Stomach (tissue), 9 donors: Measurements from ENCODE around the gene MICB. TPM values are rescaled to one million over a fixed set of nuclear protein-coding genes. Genes with fewer than 3 reads are reported as not detected.
"Not testable (repeated sequence)": the region's sequence is repeated elsewhere in the genome, so short reads cannot be mapped to it uniquely, and the experiment has no call there.

Experiments used
- DNase-seq, 2 donors: peaks; one replicate each; pipeline versions ENCODE4 v3.0.0 to v3.0.0-alpha.2; 2013 to 2019
- H3K27ac ChIP-seq, 5 donors: fragments of 200-600 bp in 4 of 5; sonication (generic) in 4 of 5; one replicate each; pipeline ENCODE4 v1.5.1; 2013 to 2019; ENCODE audit warnings: mild to moderate bottlenecking in 1 of 5, moderate library complexity in 1 of 5
- H3K27me3 ChIP-seq, 3 donors: fragments of 200-600 bp; sonication (generic); one replicate each; pipeline ENCODE4 v1.5.1; 2017 to 2019; ENCODE audit warnings: mixed run types in 1 of 3
- H3K36me3 ChIP-seq, 4 donors: fragments of 200-600 bp; sonication (generic); 1 replicate in 3 of 4; 2 replicates in 1 of 4; pipeline ENCODE4 v1.5.1; 2016 to 2019
- H3K4me1 ChIP-seq, 4 donors: fragments of 200-600 bp; sonication (generic); one replicate each; pipeline ENCODE4 v1.5.1; 2016 to 2019
- H3K4me3 ChIP-seq, 4 donors: fragments of 200-600 bp; sonication (generic) in 3 of 4; one replicate each; pipeline ENCODE4 v1.5.1; 2016 to 2019; ENCODE audit warnings: mild to moderate bottlenecking in 1 of 4
- H3K9me3 ChIP-seq, 4 donors: fragments of 200-600 bp; sonication (generic); one replicate each; pipeline ENCODE4 v1.5.1; 2016 to 2019
- CTCF ChIP-seq, 7 experiments: fragments of 450-650 bp in 4 of 7; fragments of 200-600 bp in 3 of 7; sonication (generic) in 3 of 7; IDR thresholded peaks; one replicate each; pipeline ENCODE4 v1.5.1; 2016 to 2019; ENCODE audit warnings: antibody characterized with exemption in 7 of 7, control low read depth in 2 of 7, mild to moderate bottlenecking in 1 of 7
- EP300 ChIP-seq: sonication (generic); formaldehyde crosslinking; IDR thresholded peaks from one replicate; pipeline ENCODE4 v1.6.1; 2017; ENCODE audit warnings: antibody characterized with exemption
- POLR2A ChIP-seq, 4 donors: fragments of 450-650 bp; IDR thresholded peaks; one replicate each; pipeline ENCODE4 v1.6.1; 2016; ENCODE audit warnings: antibody characterized with exemption in 4 of 4, control low read depth in 2 of 4, mild to moderate bottlenecking in 1 of 4, moderate library complexity in 1 of 4
- POLR2AphosphoS5 ChIP-seq, 3 donors: sonication (generic); formaldehyde crosslinking; IDR thresholded peaks; one replicate each; pipeline ENCODE4 v1.6.1; 2016; ENCODE audit warnings: antibody characterized with exemption in 3 of 3
- WGBS, 5 donors: extraction: QIAGEN DNeasy Blood & Tissue Kit in 3 of 5; methylation state at CpG; one replicate each; pipeline versions ENCODE4 v1.1.5 to v1.1.7; 2013 to 2018; 5-methylcytosine and 5-hydroxymethylcytosine counted together
- intact Hi-C: fragments of 100-400 bp; cut with DNase I; formaldehyde crosslinking; loops from one replicate; pipeline ENCODE4 v1.15.1; 2023; ENCODE audit warnings: low total_unique reads
- polyA plus RNA-seq, 3 donors: library from polyadenylated mRNA; stranded (reverse); fragments of 200-250 nt; gene quantifications; one replicate each; pipeline ENCODE4 v1.2.3, GENCODE V29; 2013
- total RNA-seq, 5 donors: library from RNA; depleted of rRNA; stranded (reverse); fragments of >200 nt; gene quantifications; one replicate each; pipeline versions ENCODE4 v1.1.0 to v1.2.3, GENCODE V29; 2014 to 2016
- donor health status: healthy with polysubstance abuse.
- donor health status: Bipolar disorder and iron deficiency.
- donor health status: healthy.

MICB gene
- total and polyA plus RNA-seq, 8 donors = 0.29 to 1.7 (median 0.86) TPM; not detected in 2

DNA sequence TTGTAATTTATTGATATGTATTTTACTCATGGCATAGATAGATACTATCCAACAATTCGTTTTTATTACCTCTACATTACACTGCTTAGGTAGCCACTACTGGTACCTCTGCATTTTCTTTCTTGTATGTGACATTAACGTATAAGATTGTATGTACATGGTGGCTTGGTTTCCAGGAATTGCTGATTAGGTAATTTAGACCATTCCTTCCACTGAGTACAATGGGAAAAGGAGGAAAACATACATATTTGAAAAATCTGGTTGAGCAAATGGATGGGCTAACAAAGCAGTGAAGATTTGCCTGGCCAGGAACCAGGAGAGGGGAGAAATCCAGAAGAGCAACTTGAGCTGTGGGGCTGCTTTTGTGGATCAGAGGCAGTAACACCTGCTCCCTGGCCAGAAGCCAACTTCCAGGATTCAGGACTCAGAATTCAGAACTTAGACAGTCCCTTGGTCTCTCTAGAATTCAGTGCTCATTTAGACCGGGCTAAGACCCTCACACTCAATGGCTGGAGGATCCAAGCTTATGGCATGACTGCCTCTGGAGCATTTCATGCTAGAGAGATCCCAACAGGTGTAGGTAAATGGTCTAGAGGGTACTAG lies 17.9 kb upstream of the MICB start:
- TF ChIP-seq EP300 (no peak), POLR2A (IDR thresholded peaks at IDR 0.05) (no peak), CTCF (IDR thresholded peaks at IDR 0.05) (no peak), POLR2AphosphoS5 (IDR thresholded peaks at IDR 0.05) (no peak)
- no peaks in the 10 kb centered on the region for H3K27me3 ChIP-seq
- DNase-seq = no peak
- intact Hi-C loops = no loop called here
- no peaks in the 10 kb centered on the region for H3K9me3 ChIP-seq
- no peaks in the 10 kb centered on the region for H3K36me3 ChIP-seq
- no peak overlapping the region for H3K27ac ChIP-seq
- H3K4me3 ChIP-seq = no peak overlapping the region
- no peaks in the 10 kb centered on the region for H3K4me1 ChIP-seq
- WGBS, 5 donors = 42 to 60% (median 50%) methylated on average over 3 of the region's 3 CpGs

- Histone ChIP-seq H3K4me1 (no peaks in the 10 kb centered on the region), H3K27ac (no peak overlapping the region), H3K9me3 (no peaks in the 10 kb centered on the region), H3K27me3 (no peaks in the 10 kb centered on the region), H3K4me3 (no peak overlapping the region), H3K36me3 (no peaks in the 10 kb centered on the region)
- 81 to 89% (median 86%) methylated on average over 11 of the region's 11 CpGs for WGBS, 5 donors
- intact Hi-C loops = no loop called here
- TF ChIP-seq CTCF (IDR thresholded peaks at IDR 0.05) (no peak), POLR2AphosphoS5 (IDR thresholded peaks at IDR 0.05) (no peak), POLR2A (IDR thresholded peaks at IDR 0.05) (no peak)
- no peak for DNase-seq
Observed at GRCh38 chr6:31480574-31480973, 17.4 kb upstream of the MICB start.

DNA sequence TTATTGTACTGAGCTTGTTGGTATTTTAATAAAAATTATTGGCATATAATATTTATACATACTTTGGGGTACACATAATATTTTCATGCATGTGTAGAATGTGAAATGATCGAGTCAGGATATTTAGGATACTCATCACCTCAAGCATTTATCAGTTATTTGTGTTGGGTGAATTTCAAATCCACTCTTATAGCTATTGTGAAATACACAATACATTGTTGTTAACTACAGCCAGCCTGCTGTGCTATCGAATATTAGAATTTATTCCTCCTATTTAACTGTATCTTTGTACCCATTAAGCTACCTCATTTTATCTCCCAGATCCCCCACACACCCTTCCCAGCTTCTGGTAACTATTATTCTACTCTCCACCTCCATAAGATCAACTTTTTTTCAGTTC lies 14.6 kb upstream of the MICB start:
- H3K27me3 ChIP-seq = no peaks in the 10 kb centered on the region
- no peak for DNase-seq
- no peaks in the 10 kb centered on the region for H3K4me1 ChIP-seq
- no peak for TF ChIP-seq POLR2AphosphoS5 (IDR thresholded peaks at IDR 0.05)
- TF ChIP-seq CTCF (IDR thresholded peaks at IDR 0.05) = no peak
- no peak for TF ChIP-seq POLR2A (IDR thresholded peaks at IDR 0.05)
- no peak for TF ChIP-seq EP300
- H3K27ac ChIP-seq = no peak overlapping the region
- no peaks in the 10 kb centered on the region for H3K36me3 ChIP-seq
- WGBS, 5 donors = 45 to 74% (median 49%) methylated on average over 2 of the region's 2 CpGs
- H3K4me3 ChIP-seq = no peak overlapping the region
- H3K9me3 ChIP-seq = no peaks in the 10 kb centered on the region
- intact Hi-C loops = no loop called here

GRCh38 chr6:31485055-31485454 lies 12.9 kb upstream of the MICB start:
- TF ChIP-seq CTCF (IDR thresholded peaks at IDR 0.05) (no peak), POLR2AphosphoS5 (IDR thresholded peaks at IDR 0.05) (no peak), POLR2A (IDR thresholded peaks at IDR 0.05) (no peak), EP300 (no peak)

GRCh38 chr6:31486065-31486837 lies 11.7 kb upstream of the MICB start:
- intact Hi-C loops, H3K4me3 ChIP-seq, DNase-seq, H3K4me1 ChIP-seq, H3K9me3 ChIP-seq, H3K36me3 ChIP-seq, H3K27ac ChIP-seq: not testable (repeated sequence)
- no CpG with 5 or more reads among the region's 9 CpGs for WGBS, 5 donors
- peaks cover 0 to 12% (median 0%) of the 10 kb centered on the region in 3 donors for H3K27me3 ChIP-seq

More at GRCh38 chr6:31485055-31485454, 12.9 kb upstream of the MICB start:
- Histone ChIP-seq H3K27me3 (no peaks in the 10 kb centered on the region), H3K4me3 (no peak overlapping the region), H3K27ac (no peak overlapping the region), H3K9me3 (no peaks in the 10 kb centered on the region), H3K36me3 (no peaks in the 10 kb centered on the region), H3K4me1 (no peaks in the 10 kb centered on the region)
- 69 to 93% (median 89%) methylated on average over 1 of the region's 1 CpG for WGBS, 5 donors
- intact Hi-C loops = no loop called here
- no peak for DNase-seq

DNA sequence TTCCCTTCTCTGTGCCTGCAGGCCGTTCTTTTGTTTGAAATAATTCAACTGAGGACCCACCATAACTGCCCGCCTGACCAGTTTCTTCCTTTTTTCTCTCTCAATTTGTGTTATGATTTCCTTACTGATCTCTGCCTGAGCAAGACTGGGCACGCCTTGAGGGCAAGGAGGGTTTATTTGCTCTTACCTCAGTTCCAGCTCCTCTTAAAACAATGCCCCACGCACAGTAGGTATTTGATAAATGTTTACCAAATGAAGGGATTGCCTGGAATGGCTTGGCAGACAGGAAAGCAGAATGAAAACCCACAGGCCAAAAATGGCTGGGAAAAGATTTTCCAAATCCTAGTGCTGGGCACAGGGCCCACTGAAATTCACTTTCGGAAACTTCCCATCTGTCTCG lies 10.3 kb upstream of the MICB start:
- H3K36me3 ChIP-seq, DNase-seq, intact Hi-C loops, H3K9me3 ChIP-seq, H3K4me1 ChIP-seq, H3K4me3 ChIP-seq, H3K27ac ChIP-seq: not testable (repeated sequence)
- 77 to 82% (median 81%) methylated on average over 6 of the region's 6 CpGs for WGBS, 5 donors
- peaks cover 0 to 12% (median 0%) of the 10 kb centered on the region in 3 donors for H3K27me3 ChIP-seq
